ENCODE data around the gene ALG3. TPM values are rescaled to one million over a fixed set of nuclear protein-coding genes. Genes with fewer than 3 reads are reported as not detected.

The ALG3 gene
- total RNA-seq, 1 donor from 2014 or later = 48.5 TPM

DNA sequence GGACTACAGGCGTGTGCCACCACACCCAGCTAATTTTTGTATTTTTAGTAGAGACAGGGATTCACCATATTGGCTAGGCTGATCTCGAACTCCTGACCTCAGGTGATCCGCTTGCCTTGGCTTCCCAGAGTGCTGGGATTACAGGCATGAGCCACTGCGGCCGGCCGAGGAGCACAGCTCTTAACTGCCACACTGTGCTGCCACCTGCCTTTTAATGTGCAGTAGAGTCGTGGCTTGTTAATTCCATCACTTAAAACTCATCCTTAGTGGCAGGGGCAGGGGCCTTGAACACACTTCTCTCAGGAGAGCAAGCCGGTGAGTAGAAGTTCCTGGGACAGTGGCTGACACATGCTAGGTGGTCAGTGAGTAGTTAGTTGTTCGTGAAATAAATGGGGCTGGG is 50.3 kb downstream of the ALG3 start:
- intact Hi-C loops (cut with micrococcal nuclease) = no loop called here

DNA sequence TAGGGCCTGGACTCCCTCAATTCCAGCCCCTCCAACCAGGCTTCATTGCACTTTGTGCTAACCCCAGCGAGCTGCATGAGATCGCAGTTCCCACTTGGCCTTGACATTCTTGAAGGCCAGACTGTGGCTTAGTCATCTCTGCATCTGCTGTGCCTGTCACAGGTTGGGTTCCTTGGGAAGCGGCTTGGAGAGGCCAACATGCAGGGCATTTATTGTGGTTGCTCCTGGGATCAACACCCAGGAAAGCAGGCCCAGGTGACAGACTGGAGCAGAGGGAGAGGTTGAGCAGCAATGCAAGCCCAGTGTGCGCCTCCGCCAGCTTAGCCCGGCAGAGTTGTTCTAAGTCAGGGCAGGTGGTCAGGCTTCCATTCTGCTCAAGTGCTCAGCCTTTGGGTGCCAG is 52.2 kb downstream of the ALG3 start:
- intact Hi-C loops (cut with micrococcal nuclease) = no loop called here

DNA sequence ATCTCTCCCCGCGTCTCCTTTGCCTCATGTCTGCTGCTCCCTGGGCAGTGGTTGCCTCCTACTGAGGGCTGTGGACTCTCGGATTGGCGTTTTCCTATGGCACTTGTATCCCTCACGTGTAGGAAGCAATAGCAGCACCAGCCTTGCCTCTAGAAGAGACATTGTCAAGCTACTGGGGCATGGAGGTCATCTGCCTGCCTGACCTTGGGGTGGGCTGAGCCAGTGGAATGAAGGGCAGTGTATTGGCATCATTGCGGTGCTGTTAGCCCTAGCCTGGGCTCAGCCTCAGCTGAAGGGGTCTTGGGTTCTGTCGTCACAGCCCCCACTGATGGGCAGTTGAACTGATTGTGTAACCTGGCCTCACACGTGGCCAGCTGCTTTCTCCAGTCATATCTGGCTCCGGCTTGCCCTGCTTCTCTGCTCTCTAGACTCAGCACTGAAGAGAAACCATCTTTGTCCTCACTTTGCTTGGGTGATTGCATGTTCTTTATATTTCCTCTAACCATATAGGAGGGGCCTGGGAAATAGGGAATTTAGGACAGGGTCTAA is 54.7 kb downstream of the ALG3 start:
- intact Hi-C loops (cut with micrococcal nuclease) = no loop called here

DNA sequence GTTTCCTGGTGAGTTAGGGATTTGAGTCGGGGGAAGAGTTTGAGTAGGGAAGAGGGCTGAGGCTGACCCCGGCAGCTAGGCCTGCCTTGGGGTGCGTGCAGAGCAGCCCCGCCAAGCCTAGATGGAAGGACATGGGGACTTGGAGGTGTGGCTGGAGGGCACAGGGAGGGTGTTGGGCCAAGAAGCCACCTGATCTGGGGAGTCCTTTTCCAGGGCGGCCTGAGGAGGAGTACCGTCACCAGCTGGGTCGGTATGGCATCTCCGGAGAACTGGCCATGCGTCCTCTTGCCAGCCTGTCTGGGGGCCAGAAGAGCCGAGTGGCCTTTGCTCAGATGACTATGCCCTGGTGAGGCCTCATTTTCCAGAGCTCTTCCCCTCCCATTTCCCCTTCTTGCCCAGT is 55.9 kb downstream of the ALG3 start:
- intact Hi-C loops (cut with micrococcal nuclease) = no loop called here

Other genes starting within 250 kb of the ALG3 start
- gene ABCC5, start 231.1 kb downstream of the ALG3 start, total RNA-seq = 17.7 and 19.1 TPM in 2 replicates
- not detected in 2 replicates for gene HTR3D, start 217.2 kb downstream of the ALG3 start, total RNA-seq
- not detected in 2 replicates for gene HTR3C, start 195.9 kb downstream of the ALG3 start, total RNA-seq
- gene HTR3E, start 151.9 kb downstream of the ALG3 start, total RNA-seq = not detected in 2 replicates
- gene EIF2B5, start 113.6 kb downstream of the ALG3 start, total RNA-seq = 57.1 and 65.5 TPM in 2 replicates
- gene DVL3, start 93.6 kb downstream of the ALG3 start, total RNA-seq = 39.7 and 44.5 TPM in 2 replicates
- 194 and 211 TPM in 2 replicates for gene AP2M1, start 74.1 kb downstream of the ALG3 start, total RNA-seq
- gene ABCF3, start 62.8 kb downstream of the ALG3 start, total RNA-seq = 58.1 and 60.0 TPM in 2 replicates
- gene VWA5B2, start 19.4 kb downstream of the ALG3 start, total RNA-seq = not detected in 2 replicates
- 5.0 and 6.4 TPM in 2 replicates for gene EEF1AKMT4, start 710 bp upstream of the ALG3 start, total RNA-seq
- 0.14 and 0.16 TPM in 2 replicates for gene CAMK2N2, start 12.6 kb upstream of the ALG3 start, total RNA-seq
- gene ECE2, start 27.1 kb upstream of the ALG3 start, total RNA-seq = not detected in 2 replicates
- 225 and 230 TPM in 2 replicates for gene PSMD2, start 50.3 kb upstream of the ALG3 start, total RNA-seq
- 397 and 400 TPM in 2 replicates for gene EIF4G1, start 65.6 kb upstream of the ALG3 start, total RNA-seq
- gene FAM131A, start 88.6 kb upstream of the ALG3 start, total RNA-seq = 3.8 and 5.3 TPM in 2 replicates
- 3.7 and 4.0 TPM in 2 replicates for gene CLCN2, start 112.6 kb upstream of the ALG3 start, total RNA-seq
- 89.8 and 91.6 TPM in 2 replicates for gene POLR2H, start 112.7 kb upstream of the ALG3 start, total RNA-seq
- gene THPO, start 129.2 kb upstream of the ALG3 start, total RNA-seq = not detected in 2 replicates
- not detected in 2 replicates for gene CHRD, start 131.1 kb upstream of the ALG3 start, total RNA-seq